IMR-90 (cell line): ENCODE results near the gene MYH3. TPM values are rescaled to one million over a fixed set of nuclear protein-coding genes. Genes with fewer than 3 reads are reported as not detected.

Experiments used
- ATAC-seq: fragments of 200-7000 bp; cut with Tn5 transposase; 2 replicates; pipeline ENCODE4 v1.9.1; 2020; ENCODE audit warnings: low read depth, mild to moderate bottlenecking, moderate library complexity
- BruUV-seq: library from RNA; stranded (reverse); fragments of 400-500 nt; replicated peaks from 2 replicates; lab custom pipeline; 2021; lab: Mats Ljungman, UMichigan
- CTCF ChIA-PET: fragments of 300-600 bp; formaldehyde crosslinking; extraction: SDS; loops from one replicate; lab custom pipeline; 2021; ENCODE audit warnings: antibody characterized with exemption; lab: Yijun Ruan, JAX
- POLR2A ChIA-PET: fragments of 300-600 bp; sonication (Branson Sonifier 250); formaldehyde crosslinking; loops from one replicate; lab custom pipeline; 2022; ENCODE audit warnings: antibody characterized with exemption; ENCODE audit not compliant: unreplicated experiment; lab: Charles Lee
- DNase-seq: peaks from one replicate; pipeline ENCODE4 v3.0.0; 2013
- H2AFZ ChIP-seq: replicated peaks from 2 replicates; pipeline ENCODE3; 2013; ENCODE audit warnings: low read length, mild to moderate bottlenecking; ENCODE audit not compliant: poor library complexity
- H2AK5ac ChIP-seq: 2 replicates; pipeline ENCODE4 v1.6.1; 2013; ENCODE audit warnings: low read depth, low read length, inconsistent platforms
- H2AK9ac ChIP-seq: replicated peaks from 2 replicates; pipeline ENCODE3; 2013; ENCODE audit warnings: mild to moderate bottlenecking, low read depth, low read length, moderate library complexity; ENCODE audit not compliant: poor library complexity
- H2BK120ac ChIP-seq: 2 replicates; pipeline ENCODE4 v1.6.1; 2013; ENCODE audit warnings: low read depth, low read length, inconsistent platforms
- H2BK15ac ChIP-seq: 3 replicates; pipeline ENCODE4 v1.6.1; 2013; ENCODE audit warnings: low read depth, low read length, inconsistent platforms
- H2BK20ac ChIP-seq: 2 replicates; pipeline ENCODE4 v1.6.1; 2013; ENCODE audit warnings: low read depth, mild to moderate bottlenecking, inconsistent platforms, low read length, moderate library complexity
- H2BK5ac ChIP-seq: 2 replicates; pipeline ENCODE4 v1.6.1; 2013; ENCODE audit warnings: mild to moderate bottlenecking, low read depth, low read length, inconsistent platforms; ENCODE audit not compliant: poor library complexity, severe bottlenecking
- H3K14ac ChIP-seq: replicated peaks from 2 replicates; pipeline ENCODE4 v1.6.1; 2013; ENCODE audit warnings: low read depth, low read length, inconsistent platforms
- H3K18ac ChIP-seq: 2 replicates; pipeline ENCODE4 v1.6.1; 2013; ENCODE audit warnings: low read depth, low read length, control low read depth
- H3K23ac ChIP-seq: 2 replicates; pipeline ENCODE4 v1.6.1; 2013; ENCODE audit warnings: low read depth, low read length, inconsistent platforms
- H3K27ac ChIP-seq: 2 replicates; pipeline ENCODE4 v1.5.1; 2013; ENCODE audit warnings: mild to moderate bottlenecking, control low read depth, low read length; ENCODE audit not compliant: insufficient read depth
- H3K27me3 ChIP-seq: 2 replicates; pipeline ENCODE4 v1.6.1; 2013; ENCODE audit warnings: low read length; ENCODE audit not compliant: control insufficient read depth, insufficient read depth
- H3K36me3 ChIP-seq: 2 replicates; pipeline ENCODE4 v1.6.1; 2013; ENCODE audit warnings: low read length, mixed read lengths; ENCODE audit not compliant: control insufficient read depth, insufficient read depth
- H3K4ac ChIP-seq: 2 replicates; pipeline ENCODE4 v1.6.1; 2013; ENCODE audit warnings: low read depth, low read length, inconsistent platforms
- H3K4me1 ChIP-seq: 2 replicates; pipeline ENCODE4 v1.6.1; 2013; ENCODE audit warnings: low read length, mixed read lengths; ENCODE audit not compliant: control insufficient read depth, insufficient read depth
- H3K4me2 ChIP-seq: 2 replicates; pipeline ENCODE4 v1.6.1; 2013; ENCODE audit warnings: low read depth, mild to moderate bottlenecking, control low read depth, low read length, moderate library complexity
- H3K4me3 ChIP-seq: 2 replicates; pipeline ENCODE4 v1.5.1; 2013; ENCODE audit warnings: low read depth, mild to moderate bottlenecking, control low read depth, low read length, moderate library complexity; ENCODE audit not compliant: insufficient read depth
- H3K56ac ChIP-seq: 2 replicates; pipeline ENCODE4 v1.6.1; 2013; ENCODE audit warnings: low read length, inconsistent platforms; ENCODE audit not compliant: insufficient read depth; ENCODE audit errors: extremely low read depth
- H3K79me1 ChIP-seq, 2 experiments: 2 replicates each; pipeline ENCODE4 v1.6.1; 2013; ENCODE audit warnings: low read length in 2 of 2, inconsistent platforms in 1 of 2, low read depth in 1 of 2
- H3K9ac ChIP-seq: 2 replicates; pipeline ENCODE4 v1.6.1; 2013; ENCODE audit warnings: low read depth, low read length, control low read depth
- H3K9me1 ChIP-seq: 2 replicates; pipeline ENCODE4 v1.6.1; 2013; ENCODE audit warnings: low read length, inconsistent platforms; ENCODE audit not compliant: insufficient read depth
- H3K9me3 ChIP-seq: 2 replicates; pipeline ENCODE4 v1.6.1; 2013; ENCODE audit warnings: low read length; ENCODE audit not compliant: control insufficient read depth, insufficient read depth
- H4K20me1 ChIP-seq: 2 replicates; pipeline ENCODE4 v1.6.1; 2013; ENCODE audit warnings: low read length, inconsistent platforms; ENCODE audit not compliant: insufficient read depth
- H4K5ac ChIP-seq: 2 replicates; pipeline ENCODE4 v1.6.1; 2013; ENCODE audit warnings: mild to moderate bottlenecking, low read depth, low read length, control low read depth
- H4K8ac ChIP-seq, 2 experiments: 2 replicates each; pipeline ENCODE4 v1.6.1; 2013; ENCODE audit warnings: low read depth in 2 of 2, low read length in 2 of 2, control low read depth in 1 of 2, inconsistent platforms in 1 of 2
- H4K91ac ChIP-seq: 2 replicates; pipeline ENCODE4 v1.6.1; 2013; ENCODE audit warnings: low read depth, low read length, inconsistent platforms; ENCODE audit not compliant: insufficient read depth
- BHLHE40 ChIP-seq: fragments of 150-350 bp; IDR thresholded peaks from 2 replicates; pipeline ENCODE4 v1.6.1; 2016; ENCODE audit warnings: mild to moderate bottlenecking, low read depth, low read length
- CHD1 ChIP-seq: IDR thresholded peaks from 2 replicates; pipeline ENCODE4 v1.6.1; 2012; ENCODE audit warnings: low read depth, low read length, improper control_type of control experiment
- FOS ChIP-seq: fragments of 150-350 bp; IDR thresholded peaks from 2 replicates; pipeline ENCODE4 v1.6.1; 2016; ENCODE audit warnings: low read depth, low read length
- MAZ ChIP-seq: IDR thresholded peaks from 2 replicates; pipeline ENCODE4 v1.6.1; 2012; ENCODE audit warnings: low read depth, mild to moderate bottlenecking, low read length, improper control_type of control experiment, moderate library complexity, borderline replicate concordance
- MXI1 ChIP-seq: IDR thresholded peaks from 2 replicates; pipeline ENCODE4 v1.6.1; 2012; ENCODE audit warnings: low read depth, mild to moderate bottlenecking, low read length, moderate library complexity, borderline replicate concordance
- NFE2L2 ChIP-seq: fragments of 150-350 bp; IDR thresholded peaks from 2 replicates; pipeline ENCODE4 v1.6.1; 2016; ENCODE audit warnings: low read depth, mild to moderate bottlenecking, low read length
- POLR2A ChIP-seq: IDR thresholded peaks from 2 replicates; pipeline ENCODE4 v1.6.1; 2012; ENCODE audit warnings: mild to moderate bottlenecking, low read depth, low read length
- RAD21 ChIP-seq: IDR thresholded peaks from 2 replicates; pipeline ENCODE4 v1.6.1; 2012; ENCODE audit warnings: low read length, improper control_type of control experiment
- RCOR1 ChIP-seq: IDR thresholded peaks from 2 replicates; pipeline ENCODE4 v1.6.1; 2012; ENCODE audit warnings: mild to moderate bottlenecking, low read length, improper control_type of control experiment; ENCODE audit not compliant: insufficient replicate concordance
- RFX5 ChIP-seq: IDR thresholded peaks from 2 replicates; pipeline ENCODE4 v1.8.0; 2012; ENCODE audit warnings: low read depth, mild to moderate bottlenecking, low read length, moderate library complexity
- USF2 ChIP-seq: fragments of 150-350 bp; IDR thresholded peaks from 2 replicates; pipeline ENCODE4 v1.6.1; 2017; ENCODE audit warnings: mild to moderate bottlenecking, antibody characterized with exemption, low read length, low read depth
- WGBS, 2 experiments: methylation state at CpG; one replicate each; pipeline versions ENCODE4 v1.1.5 to v1.1.7; 2013; ENCODE audit warnings: missing lambda C conversion rate in 2 of 2; ENCODE audit not compliant: insufficient read length in 1 of 2; ENCODE audit errors: extremely low coverage in 2 of 2; 5-methylcytosine and 5-hydroxymethylcytosine counted together
- dilution Hi-C: fragments of 300-500 bp; cut with HindIII; formaldehyde crosslinking; loops from one replicate; pipeline ENCODE4 v1.14.3; 2018; ENCODE audit warnings: low sequenced_read_pairs; ENCODE audit not compliant: unreplicated experiment
- in situ Hi-C: fragments of 300-500 bp; cut with MboI; formaldehyde crosslinking; loops from 3 replicates; pipeline ENCODE4 v1.14.3; 2019; ENCODE audit warnings: low sequenced_read_pairs, inconsistent platforms, mixed read lengths
- intact Hi-C: fragments of 100-400 bp; cut with micrococcal nuclease; formaldehyde crosslinking; loops from 2 replicates; pipeline ENCODE4 v1.10.0; 2022
- polyA plus RNA-seq, 3 experiments: library from polyadenylated mRNA; depleted of rRNA; stranded (reverse); fragments of >200 nt; gene quantifications; 2 replicates each; pipeline ENCODE4 v1.2.3, GENCODE V29; 2012; ENCODE audit warnings: low replicate concordance in 1 of 3
- total RNA-seq: library from RNA; depleted of rRNA; stranded (reverse); fragments of >200 nt; gene quantifications from 2 replicates; pipeline ENCODE4 v1.2.3, GENCODE V29; 2012
- TF ChIP-seq, protein P1 (sequence below): fragments of 150-350 bp; IDR thresholded peaks from 2 replicates; pipeline ENCODE4 v1.6.1; 2016; ENCODE audit warnings: low read depth, mild to moderate bottlenecking, low read length, moderate library complexity, borderline replicate concordance

The MYH3 gene
- total and polyA plus RNA-seq, 2 of the 4 experiments (the other 2 are of a cell fraction): 0.54 to 0.63 TPM

DNA sequence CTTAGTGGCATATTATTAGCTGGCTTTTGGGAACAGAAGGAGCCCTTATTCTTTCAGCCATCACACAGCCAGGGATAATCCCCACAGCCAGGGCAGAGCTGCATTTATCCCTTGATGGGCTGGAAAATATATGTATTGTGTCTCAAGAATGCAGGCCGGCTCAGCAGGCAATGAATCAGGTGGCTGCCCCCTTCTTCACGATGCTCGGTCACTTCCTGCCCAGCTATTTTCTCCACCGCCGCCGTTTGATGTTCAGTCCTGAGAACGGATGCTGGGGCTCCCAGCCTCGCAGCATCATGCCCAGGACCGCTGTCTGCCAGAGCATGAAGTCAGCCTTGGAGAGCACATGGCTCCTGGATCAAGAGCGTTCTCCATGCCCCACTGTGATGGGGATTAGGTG lies 4.3 kb upstream of the MYH3 start:
- Histone ChIP-seq H3K4me3 (no peak overlapping the region), H3K36me3 (no peaks in the 10 kb centered on the region), H4K8ac (no peak overlapping the region), H3K9me3 (no peaks in the 10 kb centered on the region), H4K5ac (no peak overlapping the region), H3K4me2 (no peak overlapping the region), H2BK5ac (no peak overlapping the region), H4K91ac (no peak overlapping the region), H2BK20ac (no peak overlapping the region), H2AK5ac (no peak overlapping the region), H2AK9ac (no peak overlapping the region), H3K9me1 (no peaks in the 10 kb centered on the region; the same call in 1 of the 2 replicates), H3K27me3 (no peaks in the 10 kb centered on the region), H3K18ac (no peak overlapping the region), H2BK120ac (no peak overlapping the region), H3K9ac (no peak overlapping the region), H3K56ac (no peak overlapping the region), H2AFZ (no peak overlapping the region), H4K20me1 (no peaks in the 10 kb centered on the region), H3K27ac (no peak overlapping the region), H3K14ac (no peak overlapping the region), H3K4ac (no peak overlapping the region), H3K23ac (no peak overlapping the region), H3K4me1 (no peaks in the 10 kb centered on the region), H2BK15ac (no peak overlapping the region), H3K79me1 (no peaks in the 10 kb centered on the region)
- TF ChIP-seq FOS: no peak
- no peak for TF ChIP-seq MAZ
- no peak for TF ChIP-seq POLR2A
- no peak for TF ChIP-seq USF2
- no peak for TF ChIP-seq NFE2L2
- TF ChIP-seq RFX5: no peak
- no peak for TF ChIP-seq RAD21
- no peak for TF ChIP-seq MXI1
- TF ChIP-seq RCOR1: no peak
- no peak for TF ChIP-seq BHLHE40
- TF ChIP-seq CHD1: no peak
- TF ChIP-seq, protein P1, sequence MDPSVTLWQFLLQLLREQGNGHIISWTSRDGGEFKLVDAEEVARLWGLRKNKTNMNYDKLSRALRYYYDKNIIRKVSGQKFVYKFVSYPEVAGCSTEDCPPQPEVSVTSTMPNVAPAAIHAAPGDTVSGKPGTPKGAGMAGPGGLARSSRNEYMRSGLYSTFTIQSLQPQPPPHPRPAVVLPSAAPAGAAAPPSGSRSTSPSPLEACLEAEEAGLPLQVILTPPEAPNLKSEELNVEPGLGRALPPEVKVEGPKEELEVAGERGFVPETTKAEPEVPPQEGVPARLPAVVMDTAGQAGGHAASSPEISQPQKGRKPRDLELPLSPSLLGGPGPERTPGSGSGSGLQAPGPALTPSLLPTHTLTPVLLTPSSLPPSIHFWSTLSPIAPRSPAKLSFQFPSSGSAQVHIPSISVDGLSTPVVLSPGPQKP: no peak
- DNase-seq (no peak), ATAC-seq (no peak)
- POLR2A ChIA-PET: no interaction called here
- intact Hi-C loops: no loop called here
- CTCF ChIA-PET: interaction anchor here (1.4 kb wide), 1 partner anchor 15 kb away, joined by 4 read pairs; no protein-coding TSS in a partner anchor
- in situ Hi-C loops: loop anchor here (10.0 to 25.0 kb wide), 2 partner anchors 63 to 1326 kb away; partner anchors contain the start of gene ZNF18
- dilution Hi-C loops: no loop called here
- 92% methylated on average over 9 of the region's 10 CpGs; no CpG with 5 or more reads in 1 of the 2 experiments for WGBS, 2 experiments
- BruUV-seq: no TSS peak
